CD4-positive, alpha-beta T cell treated with Interleukin-4 for 1 hour (primary cell): ENCODE results near the gene HABP4.
"Not testable (repeated sequence)": the region's sequence is repeated elsewhere in the genome, so short reads cannot be mapped to it uniquely, and the experiment has no call there.

ENCODE experiments used
- DNase-seq, 2 donors: peaks; one replicate each; pipeline ENCODE4 v3.0.0-alpha.2; 2020 to 2022

Gene HABP4

DNA sequence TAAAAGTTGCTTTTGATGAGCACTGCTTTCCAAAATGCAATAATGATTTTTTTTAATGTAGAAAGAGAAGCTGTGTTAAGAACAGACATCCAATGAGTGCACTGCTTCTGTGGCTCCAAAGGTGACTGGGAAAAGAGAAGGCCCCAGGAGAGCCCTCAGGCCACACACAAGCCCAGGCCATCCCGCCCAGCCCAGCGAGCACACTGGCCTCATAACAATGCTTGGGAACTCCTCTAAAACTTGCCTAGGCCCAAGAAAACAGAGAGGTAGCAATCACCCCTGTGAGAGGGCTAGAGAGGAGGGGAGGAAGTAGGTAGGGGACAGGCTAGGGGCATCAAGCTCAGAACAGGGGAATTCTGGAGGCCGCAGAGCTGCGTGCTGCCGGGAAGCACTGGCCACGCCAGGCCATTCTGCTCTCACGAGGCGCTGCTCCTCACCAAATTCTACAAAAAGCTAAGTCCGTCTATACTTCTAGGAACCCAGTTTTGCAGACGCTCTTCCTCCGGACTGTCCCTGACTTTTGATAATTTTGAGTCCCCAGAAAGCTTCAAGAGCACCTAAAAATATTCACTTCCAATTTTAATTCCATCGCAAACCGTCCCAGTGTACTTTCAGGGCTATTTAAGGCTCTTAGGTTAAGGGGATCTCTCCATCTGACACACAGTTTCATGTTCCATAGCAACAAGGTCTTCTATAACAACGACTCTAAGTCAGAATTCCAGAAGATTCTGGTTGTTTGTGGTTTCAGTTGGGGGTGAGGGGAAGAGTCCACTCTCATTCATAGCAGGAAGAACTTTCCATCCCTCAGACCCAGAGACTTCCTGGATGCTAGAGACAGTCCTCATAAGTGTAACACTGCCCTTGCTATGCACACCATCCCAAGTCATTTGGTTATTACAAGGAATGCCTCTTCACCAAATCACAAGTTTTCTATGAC, 51.0 kb downstream of the HABP4 start:
- DNase-seq, result no peak

DNA sequence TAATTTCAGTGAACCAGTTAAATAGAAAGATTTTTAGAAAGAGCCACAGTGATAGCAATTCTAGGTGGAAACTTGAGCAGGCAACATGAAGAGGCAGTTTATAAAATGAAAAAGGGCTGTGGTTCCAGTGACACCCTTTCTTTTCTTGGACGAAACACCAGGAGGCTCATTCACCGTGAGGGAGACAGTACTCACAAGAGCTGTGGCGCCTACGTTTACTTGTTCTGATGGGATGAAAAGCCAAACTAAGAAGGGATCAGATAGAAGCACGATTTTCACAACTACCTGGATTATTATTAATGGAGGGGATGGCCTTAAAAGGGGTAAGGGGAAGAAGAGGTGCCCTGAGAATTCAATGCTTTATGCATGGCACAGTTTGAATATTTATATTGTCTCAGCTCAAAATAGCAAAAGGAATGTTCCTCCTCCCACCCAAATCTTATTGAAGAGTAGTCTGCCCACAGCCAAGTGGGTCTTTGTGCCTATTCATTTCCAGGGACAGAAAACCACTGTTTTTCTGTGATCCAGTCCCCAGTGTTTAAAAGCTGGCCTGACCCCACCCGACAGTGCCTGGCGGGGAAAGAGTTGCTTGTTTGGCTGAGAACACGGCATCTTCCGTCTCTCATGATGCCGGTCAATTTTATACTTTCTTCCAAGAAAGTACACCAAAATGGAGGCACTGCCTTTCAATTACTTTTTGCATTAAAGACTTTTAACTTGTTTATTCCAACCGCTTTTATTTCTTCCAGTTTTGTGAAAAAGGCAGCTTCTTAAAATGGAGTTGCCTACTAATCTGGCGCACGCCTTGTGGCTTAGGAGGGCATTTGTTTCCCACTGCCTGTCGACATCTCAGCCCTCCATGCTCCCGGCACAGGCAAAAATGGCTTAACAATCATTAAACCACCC, 51.9 kb downstream of the HABP4 start:
- no peak for DNase-seq

DNA sequence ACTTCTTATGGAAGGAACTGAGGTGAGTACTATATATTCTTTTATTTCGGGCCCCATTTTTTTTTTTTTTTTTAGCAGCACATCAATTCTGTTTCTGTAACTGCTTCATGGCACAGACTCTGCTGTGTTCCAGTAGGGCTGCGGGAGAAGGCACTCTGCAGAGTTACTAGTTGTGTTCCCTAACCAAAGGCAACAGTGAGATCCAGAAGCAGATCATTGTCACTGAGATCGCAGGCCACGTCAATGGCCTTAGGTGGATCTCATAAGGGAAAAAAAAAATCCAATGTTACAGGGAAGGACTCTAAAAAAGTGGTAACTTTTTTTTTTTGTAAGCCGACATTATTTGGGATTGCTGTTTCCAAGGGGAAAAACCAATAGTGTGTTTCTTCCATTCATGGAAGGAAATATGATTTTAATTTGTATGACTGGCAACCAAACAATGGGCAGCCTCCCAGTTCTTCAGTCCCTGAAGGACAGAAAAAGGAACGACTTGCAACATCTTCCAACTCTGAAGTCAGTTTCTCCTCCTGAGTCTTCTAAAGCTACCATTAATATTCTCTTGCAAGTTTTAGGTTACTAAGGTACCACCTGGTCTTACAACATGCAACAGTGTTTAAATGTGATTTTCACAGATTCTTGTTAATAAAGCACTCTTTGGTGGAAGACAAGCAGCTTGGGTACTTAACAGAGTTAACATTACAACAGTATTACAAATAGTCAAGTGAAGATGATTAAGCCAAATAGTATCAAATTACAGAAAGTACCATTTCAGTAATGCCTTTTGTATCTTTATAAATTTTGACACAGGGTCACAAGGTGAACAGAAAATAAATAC, 52.8 kb downstream of the HABP4 start:
- DNase-seq, result no peak

DNA sequence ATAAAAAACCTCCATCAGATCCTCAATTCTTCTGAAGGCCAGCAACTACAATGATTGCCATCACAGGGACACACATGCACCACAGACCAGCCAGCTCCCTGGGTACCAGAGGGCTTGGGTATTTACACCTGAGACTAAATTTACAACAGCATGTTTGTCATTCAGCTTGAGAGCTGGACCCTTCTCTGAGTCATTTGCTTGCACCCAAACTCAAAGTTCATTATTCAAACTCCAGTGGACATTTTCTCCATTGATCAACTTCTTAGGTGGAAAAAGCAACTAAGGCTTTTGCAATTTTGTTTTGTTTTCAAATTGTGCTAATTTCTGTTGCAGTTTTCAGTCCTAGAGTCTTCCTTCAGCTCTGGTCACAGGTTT, 53.4 kb downstream of the HABP4 start:
- not testable (repeated sequence) for DNase-seq

DNA sequence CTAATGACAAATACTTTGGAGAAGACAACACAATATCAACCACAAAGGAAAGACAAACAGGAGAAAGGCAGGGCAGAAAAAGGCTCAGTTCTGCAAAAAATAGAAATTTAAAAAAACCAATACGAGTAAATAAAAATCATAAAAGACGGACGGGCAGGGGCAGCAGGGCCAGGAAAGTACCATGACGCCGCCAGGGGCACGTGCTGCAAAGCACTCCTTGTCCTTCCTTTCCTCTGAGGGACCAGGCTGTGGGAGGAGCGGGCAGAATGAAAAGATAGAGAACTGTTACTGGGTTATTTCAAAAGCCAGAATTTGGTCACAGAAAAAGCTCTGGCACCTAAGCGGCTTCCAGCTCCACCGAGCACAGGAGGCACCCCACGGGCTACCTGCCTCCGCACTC, 53.9 kb downstream of the HABP4 start:
- DNase-seq, result no peak

DNA sequence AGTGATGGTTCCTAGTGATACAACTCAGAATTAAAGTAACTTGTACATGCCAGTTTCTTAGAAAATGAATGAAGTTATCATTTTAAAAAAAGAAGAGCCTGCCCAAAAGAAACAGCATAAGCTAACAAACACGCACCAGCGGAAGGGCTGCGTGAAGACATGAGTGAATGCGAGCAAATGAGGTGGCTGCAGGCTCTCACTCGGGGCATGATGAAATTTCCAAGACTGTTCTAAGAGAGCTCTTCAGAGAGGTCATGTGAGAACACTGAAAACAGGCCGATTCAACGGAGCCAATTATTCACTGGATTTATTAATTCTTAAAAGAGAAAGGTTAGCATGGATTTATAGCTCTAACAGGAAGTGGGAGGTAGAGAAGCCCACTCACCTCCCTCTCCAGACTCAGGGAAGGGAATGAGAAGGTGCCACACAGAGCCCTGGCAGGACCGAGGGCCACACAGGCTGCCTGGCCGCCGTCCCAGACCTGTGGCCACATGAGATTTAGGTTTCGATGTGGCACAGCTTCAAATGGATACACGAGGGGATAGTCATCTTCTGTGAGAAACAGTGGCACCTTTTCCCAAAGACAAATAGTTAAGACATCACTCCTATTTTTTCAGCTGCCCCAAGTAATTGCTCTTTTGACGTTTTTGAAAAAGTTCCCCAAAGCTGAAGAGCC, 55.5 kb downstream of the HABP4 start:
- no peak for DNase-seq

DNA sequence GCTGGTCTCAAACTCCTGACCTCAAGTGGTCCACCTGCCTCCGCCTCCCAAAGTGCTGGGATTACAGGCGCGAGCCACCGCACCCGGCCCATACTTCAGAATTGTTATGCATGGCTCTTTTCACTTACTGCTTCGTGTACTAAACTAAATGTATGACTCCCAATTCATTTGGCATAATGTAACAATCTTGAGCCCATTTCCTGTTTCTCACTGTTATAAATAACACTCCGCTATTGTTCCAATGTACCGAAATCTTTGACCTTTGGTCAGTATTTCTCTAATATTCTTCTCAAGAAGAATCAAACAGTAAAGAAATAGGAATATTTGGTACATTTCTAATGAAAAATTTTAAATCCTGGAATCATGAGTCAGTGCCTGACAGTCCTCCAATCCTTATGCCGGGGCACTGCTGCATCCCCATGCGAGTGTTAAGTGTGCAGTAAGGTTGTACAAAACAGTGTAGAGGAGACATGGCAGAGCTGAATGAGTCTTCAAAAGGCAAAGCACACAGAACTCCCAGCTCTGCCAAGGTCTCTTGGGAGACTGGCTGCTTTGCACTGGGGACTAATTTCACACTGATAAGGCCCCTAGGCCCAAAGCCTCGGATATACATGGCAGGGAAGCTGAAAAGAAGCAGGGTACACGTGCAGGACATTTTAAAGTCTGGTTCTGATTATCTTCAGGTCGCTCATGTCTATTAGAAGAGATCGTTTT, 58.4 kb downstream of the HABP4 start:
- no peak for DNase-seq

DNA sequence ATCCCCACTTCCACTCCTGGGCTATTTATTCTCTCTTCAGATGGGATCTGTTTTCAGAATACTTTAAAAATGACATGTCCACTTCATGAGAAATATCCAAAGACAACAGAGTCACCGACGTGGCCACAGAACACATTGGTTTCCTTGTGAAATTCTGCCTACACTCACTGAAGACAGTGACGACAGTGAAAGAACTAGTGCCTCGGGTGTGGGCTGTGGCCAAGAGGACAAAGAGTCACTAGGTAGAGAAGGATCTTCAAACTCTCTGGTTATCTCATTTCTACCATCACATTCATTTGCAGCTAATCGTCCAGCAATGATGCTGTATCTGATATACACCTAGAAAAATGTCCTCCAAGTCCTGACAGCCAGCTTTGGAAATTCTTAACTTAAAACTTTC, 59.1 kb downstream of the HABP4 start:
- no peak for DNase-seq

DNA sequence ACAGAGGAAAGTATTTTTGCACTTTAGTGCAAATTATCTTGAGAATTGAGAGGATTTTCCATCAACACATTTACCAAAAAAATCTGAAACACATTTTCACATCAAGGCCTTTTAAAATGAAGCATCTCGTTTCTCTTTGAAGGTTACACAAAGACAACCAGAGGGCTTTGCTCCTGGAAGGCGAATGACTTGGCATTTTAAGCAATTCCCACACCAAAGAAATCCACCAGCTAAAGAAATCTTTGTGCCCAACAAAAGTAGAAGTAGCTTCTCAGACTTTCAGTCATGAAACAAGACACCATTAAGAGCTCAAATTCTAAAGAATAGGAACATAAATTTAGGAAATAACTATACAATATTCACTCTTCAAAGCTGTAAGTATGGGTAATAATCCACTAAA, 59.9 kb downstream of the HABP4 start:
- no peak for DNase-seq

DNA sequence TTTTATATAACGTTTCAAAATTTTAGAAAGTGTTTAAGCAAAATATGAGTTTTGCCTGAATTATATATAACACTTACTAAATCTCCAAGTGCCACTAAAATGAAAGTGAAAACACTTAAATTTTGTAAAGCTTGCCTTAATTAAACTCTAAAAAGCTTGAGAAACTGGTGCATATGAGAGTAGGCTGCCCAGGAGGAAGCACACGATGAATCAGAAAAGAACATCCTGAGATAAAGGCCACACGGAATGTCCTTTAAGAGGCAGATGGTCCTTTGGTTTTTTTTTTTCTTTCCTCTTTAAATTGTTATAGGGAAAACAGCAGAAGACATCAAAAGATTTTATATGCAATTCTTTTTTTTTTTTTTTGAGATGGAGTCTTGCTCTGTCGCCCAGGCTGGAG, 60.3 kb downstream of the HABP4 start:
- DNase-seq, result no peak

DNA sequence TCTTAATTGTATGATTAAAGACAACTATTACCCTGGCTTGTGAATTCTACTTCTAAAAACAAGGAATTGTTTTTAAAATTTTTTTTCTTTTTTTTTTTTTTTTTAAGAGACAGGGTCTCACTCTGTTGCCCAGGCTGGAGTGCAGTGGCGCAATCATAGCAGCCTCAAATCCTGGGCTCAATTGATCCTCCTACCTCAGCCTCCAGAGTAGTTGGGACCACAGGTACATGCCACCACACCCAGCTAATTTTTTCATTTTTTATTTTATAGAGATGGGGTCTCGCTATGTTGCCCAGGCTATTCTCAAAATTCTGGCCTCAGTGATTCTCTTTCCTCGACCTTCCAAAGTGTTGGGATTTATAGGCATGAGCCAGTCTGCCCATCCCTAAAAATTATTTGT, 62.3 kb downstream of the HABP4 start:
- no peak for DNase-seq

DNA sequence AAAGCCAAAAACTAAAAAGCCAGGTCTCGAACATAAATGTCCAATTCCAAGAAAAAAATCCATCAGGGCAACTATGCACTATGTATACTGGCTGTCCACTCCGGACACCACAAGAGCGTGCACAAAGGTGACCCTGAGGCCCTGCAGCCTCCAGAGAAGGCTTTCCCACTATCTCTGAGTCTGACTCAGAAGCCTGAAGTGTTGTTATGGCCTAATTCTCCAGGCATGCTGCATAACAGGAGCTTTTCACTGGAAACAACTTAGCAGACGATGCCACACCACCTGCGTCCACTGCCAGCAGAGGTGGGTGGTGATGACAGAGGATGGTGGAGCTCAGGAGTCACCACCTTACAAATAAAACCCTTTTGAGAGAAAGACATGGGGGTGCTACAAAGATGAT, 63.7 kb downstream of the HABP4 start:
- DNase-seq, result no peak

DNA sequence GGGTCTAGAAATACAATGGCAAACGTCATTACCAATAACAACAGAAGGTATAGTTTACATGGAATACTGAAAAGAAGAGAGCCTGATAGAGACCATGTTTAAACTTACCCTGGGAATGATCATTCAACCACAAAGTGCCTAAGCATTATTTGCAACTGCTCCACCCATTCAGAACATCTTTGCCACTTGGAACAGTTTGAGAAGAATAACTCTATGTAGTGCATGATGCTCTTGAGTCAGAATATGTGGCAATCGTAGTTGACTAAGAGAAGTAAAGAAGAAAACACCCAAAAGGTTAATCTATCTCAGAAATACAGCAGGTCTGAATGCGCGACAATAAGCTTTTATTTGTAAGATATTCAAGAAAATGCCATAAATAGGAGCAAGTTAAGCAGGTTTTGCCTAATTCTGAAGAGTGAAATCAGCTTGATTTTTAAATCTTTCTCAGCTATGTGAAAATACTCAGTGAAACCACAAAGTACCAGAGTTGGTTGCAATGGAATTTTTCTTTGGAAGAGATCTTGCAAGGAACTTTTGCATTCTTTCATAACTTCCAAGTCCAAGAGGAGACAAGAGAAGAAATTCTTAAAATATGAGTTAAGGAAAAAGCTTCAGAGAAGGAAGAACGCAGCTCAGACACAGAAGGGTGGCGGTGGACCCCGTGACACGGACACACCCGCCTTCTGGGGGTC, 64.3 kb downstream of the HABP4 start:
- no peak for DNase-seq

DNA sequence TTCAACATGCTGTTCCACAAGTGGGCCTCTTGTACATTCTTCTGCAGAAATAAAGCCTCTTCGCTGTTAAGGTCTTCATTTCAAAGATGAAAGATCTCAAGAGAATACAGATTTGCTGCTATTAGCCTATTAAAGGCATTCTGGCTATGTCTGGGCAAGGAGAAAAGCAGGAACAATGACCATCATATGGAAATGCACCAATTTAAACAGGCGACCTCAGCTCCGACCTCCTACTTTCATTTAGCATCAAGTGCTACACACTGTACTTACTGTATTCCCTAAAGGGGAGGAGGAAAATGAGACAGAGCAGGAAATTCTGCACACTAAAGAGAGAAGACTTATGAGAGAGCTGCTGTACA, 64.8 kb downstream of the HABP4 start:
- no peak for DNase-seq

DNA sequence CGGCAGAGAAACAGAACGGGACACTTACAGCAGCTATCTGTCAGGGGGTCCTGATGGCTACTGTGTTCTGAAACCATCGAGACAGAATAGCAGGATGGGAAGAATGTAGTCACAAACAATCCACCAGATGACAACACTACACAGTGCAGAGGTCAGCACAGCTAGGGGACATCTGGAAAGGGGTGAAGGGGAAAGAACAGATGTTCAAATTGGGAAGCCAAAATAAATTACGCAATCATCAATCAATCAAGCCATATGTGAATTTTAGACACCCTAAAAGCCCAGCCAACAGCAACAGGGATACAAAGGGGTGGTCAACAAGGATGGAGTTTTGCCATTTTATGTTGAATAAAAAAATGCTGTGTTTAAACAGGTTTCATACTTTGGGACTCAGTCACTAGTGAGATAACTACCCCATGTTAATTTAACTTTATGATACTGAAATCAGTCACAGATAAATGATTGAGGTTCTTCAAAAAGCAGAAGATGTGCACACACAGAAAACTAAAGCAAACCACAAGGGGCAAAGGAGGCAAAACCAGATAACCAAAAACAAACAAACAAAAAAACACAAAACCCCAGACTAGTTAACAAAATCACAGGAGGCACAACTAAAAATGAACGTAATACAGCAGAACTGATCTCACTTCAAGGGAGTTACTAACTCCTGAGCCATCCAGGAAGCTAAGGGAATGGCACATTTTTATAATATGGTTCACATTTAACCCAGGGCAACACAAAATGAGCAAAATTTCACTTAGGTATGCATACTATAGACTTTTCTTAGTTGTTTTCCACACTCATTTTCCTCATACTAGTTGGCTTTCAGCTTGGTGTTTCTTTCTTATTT, 65.9 kb downstream of the HABP4 start:
- no peak for DNase-seq

DNA sequence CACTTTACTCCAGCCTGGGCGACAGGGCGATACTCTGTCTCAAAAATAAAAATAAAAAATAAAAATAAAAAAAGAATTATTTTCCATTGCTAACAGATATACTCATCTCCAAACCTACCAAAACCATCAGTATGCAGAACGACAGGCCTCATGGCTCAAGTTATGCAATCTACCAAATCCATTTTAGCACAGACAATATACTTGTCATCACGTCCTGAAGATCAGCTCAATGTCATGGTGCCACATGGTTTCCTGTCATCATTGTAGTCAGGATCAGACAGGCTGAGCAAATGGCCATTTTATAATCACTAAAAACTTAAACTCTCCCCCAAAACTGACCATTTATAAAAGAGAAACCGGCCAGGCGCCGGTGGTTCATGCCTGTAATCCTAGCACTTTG, 69.1 kb downstream of the HABP4 start:
- DNase-seq, result no peak

DNA sequence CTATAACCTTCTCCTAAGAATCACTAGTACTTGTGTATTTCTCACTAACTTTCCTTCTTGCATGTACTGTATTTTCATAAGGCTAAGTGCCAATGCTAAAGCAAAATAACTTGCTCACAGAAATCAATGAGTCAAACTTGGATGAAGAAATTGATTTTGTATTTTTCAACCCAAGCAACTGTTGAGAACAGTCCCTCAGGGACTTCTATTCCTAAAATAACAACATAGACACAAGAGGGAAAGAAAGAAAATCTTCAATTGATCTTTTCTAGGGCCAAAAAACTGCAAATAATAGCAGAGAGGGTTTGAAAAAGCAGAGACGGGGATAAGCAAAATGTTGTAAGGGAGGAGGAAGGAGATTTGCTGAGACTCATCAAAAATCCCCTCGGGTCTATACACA, 69.8 kb downstream of the HABP4 start:
- no peak for DNase-seq

DNA sequence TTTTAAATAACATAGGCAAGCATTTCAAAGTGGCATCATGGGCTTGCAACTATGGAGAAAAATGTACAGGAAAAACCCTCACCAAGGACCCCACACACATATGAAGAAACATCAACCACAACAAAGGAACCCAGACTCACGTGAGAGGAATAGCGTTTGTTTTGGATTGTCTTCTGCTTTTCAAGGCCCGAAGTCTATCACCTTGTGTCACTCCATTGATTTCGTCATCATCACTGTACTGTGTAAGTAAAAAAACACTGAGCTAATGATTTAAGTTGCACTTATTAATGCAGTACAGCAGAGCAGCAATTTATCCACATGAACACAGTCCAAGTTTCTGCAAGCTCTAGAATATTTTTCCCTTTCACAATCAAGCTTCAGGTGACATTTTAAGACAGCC, 72.4 kb downstream of the HABP4 start:
- peak in 1 of 2 donors; percentile 4 for DNase-seq

DNA sequence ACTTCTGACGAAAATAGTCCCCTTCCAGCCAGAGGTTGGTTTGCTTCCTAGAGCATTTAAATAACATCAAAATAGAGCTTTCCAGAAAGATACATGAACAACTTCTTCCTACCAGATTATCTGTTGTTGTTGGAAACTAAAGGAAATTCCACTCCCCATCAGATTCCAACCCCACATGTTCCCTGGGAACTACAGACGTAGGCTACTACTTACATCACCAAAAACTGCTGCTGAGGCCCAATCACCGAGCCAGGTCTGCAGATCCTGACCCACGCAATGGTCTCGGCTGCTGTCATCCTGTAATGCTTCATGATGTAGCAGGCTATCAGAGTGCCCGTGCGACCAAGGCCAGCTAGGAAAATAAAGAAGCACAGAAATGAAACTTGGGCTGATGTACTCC, 73.4 kb downstream of the HABP4 start:
- no peak for DNase-seq

DNA sequence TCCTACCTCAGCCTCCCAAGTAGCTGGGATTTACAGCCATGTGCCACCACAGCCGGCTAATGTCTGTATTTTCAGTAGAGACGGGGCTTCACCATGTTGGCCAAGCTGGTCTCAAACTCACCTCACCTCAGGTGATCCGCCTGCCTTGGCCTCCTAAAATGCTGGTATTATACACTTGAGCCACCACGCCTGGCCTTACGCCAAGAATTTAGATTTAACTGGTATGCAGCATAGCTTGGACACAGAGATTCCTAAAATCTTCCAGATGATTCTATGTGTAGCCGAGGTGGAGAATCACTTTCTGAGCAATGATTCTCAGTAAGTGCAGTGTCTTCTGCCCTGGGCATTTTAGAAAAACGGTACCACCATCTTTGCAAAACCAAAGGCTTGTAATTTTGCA, 74.1 kb downstream of the HABP4 start:
- DNase-seq, result no peak
